CD4-positive, alpha-beta T cell treated with Interleukin-17A for 4 hours (primary cell): ENCODE results near the gene TMCC2.
"Not testable (repeated sequence)": the region's sequence is repeated elsewhere in the genome, so short reads cannot be mapped to it uniquely, and the experiment has no call there.

ENCODE experiments used
- DNase-seq: peaks from one replicate; pipeline ENCODE4 v3.0.0-alpha.2; 2020; ENCODE audit warnings: mixed read lengths

TMCC2 gene

GRCh38 chr1:205283270-205284147, 55.8 kb downstream of the TMCC2 start:
- DNase-seq: peak; percentile 36

GRCh38 chr1:205284420-205285144, 56.8 kb downstream of the TMCC2 start:
- peak; percentile 95 for DNase-seq

- peak; percentile 77 for DNase-seq
These were observed 57.8 kb downstream of the TMCC2 start for GRCh38 chr1:205285381-205286101.

- DNase-seq: peak; percentile 74
These were observed 58.7 kb downstream of the TMCC2 start for GRCh38 chr1:205286335-205286950.

GRCh38 chr1:205287076-205287475, 59.3 kb downstream of the TMCC2 start:
- DNase-seq: no peak

GRCh38 chr1:205287767-205288559, 60.2 kb downstream of the TMCC2 start:
- peak; percentile 84 for DNase-seq

GRCh38 chr1:205291596-205291995, 63.9 kb downstream of the TMCC2 start:
- DNase-seq: no peak

GRCh38 chr1:205293350-205294074, 65.8 kb downstream of the TMCC2 start:
- no peak for DNase-seq

- no peak for DNase-seq
These were observed 66.6 kb downstream of the TMCC2 start for GRCh38 chr1:205294175-205294917.

- DNase-seq: no peak
These were observed 67.2 kb downstream of the TMCC2 start for GRCh38 chr1:205294934-205295333.

GRCh38 chr1:205296154-205296553, 68.4 kb downstream of the TMCC2 start:
- no peak for DNase-seq

GRCh38 chr1:205297546-205298177, 69.9 kb downstream of the TMCC2 start:
- not testable (repeated sequence) for DNase-seq

GRCh38 chr1:205298191-205298994, 70.6 kb downstream of the TMCC2 start:
- DNase-seq: no peak

- no peak for DNase-seq
These were observed 72.4 kb downstream of the TMCC2 start for GRCh38 chr1:205300149-205300548.

- DNase-seq: no peak
These were observed 73.6 kb downstream of the TMCC2 start for GRCh38 chr1:205301205-205301821.

- DNase-seq: no peak
These were observed 74.3 kb downstream of the TMCC2 start for GRCh38 chr1:205301842-205302588.

- DNase-seq: no peak
These were observed 75.6 kb downstream of the TMCC2 start for GRCh38 chr1:205303247-205303888.
